ENCODE measurements around the gene GCN1. TPM values are rescaled to one million over a fixed set of nuclear protein-coding genes. Genes with fewer than 3 reads are reported as not detected.
A peak's percentile ranks its signal among the peaks of the same experiment; 100 is the strongest.

Gene GCN1
- polyA plus RNA-seq, 3 donors, result 5.0 to 22.1 (median 8.3) TPM

DNA sequence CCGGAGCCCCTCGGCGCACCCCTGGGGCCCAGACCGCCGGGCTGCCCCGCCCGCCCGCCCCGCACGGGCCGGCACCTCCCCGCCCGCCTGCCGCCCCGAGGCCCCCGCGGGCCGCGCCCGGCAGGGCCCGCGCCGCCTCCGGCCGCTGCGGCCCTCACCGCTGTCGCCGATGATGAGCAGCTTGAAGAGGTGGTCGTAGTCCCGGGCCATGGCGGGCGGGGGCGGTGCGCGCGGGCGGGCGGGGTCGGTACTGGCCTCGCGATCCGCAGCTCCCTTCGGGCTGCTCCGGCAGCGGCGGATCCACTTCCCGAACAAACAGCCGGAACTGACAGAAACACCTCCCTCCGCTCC is 78.1 kb downstream of the GCN1 start, which contains the start of gene RAB35:
Gene RAB35 (minus strand): TSS at position 313 of the 351 bp plus-strand sequence. CDS start 103 bp downstream, at position 210.
- peak within 1 kb of the TSS; percentile 80 for H3K9ac ChIP-seq (ENCODE audit: insufficient read depth, low read length, poor library complexity, severe bottlenecking)
- peak within 1 kb of the TSS; percentile 75 to 97 (median 91) for H3K4me3 ChIP-seq (replicated peaks in 1 of 3; ENCODE audit: low read depth in 2 of 3, low read length in 3 of 3)
- peaks cover 0 to 14% of the 10 kb centered on the region in 2 donors for H3K36me3 ChIP-seq (replicated peaks in 1 of 2; ENCODE audit: control insufficient read depth in 1 of 2, insufficient read depth in 2 of 2, low read length in 2 of 2)
- Mint-ChIP-seq H3K27ac (peak within 1 kb of the TSS; percentile 85 to 97 (median 94)), H3K27me3 (ENCODE audit: low read depth in 3 of 3) (no peaks in the 10 kb centered on the region), H3K4me3 (peak within 1 kb of the TSS; percentile 96 to 99), H3K4me1 (peaks cover 79% of the 10 kb centered on the region), H3K36me3 (peaks cover 19 to 41% of the 10 kb centered on the region in 2 donors), H3K9me3 (peaks cover 0 to 5% (median 0%) of the 10 kb centered on the region in 7 donors)
- peaks cover 62% of the 10 kb centered on the region for H3K79me2 ChIP-seq (ENCODE audit: insufficient read depth, low read length)
- intact Hi-C loops (cut with micrococcal nuclease), result loop anchor here in 1 of 2 donors (5.0 kb wide), 1 partner anchor 86 kb away; the partner anchor contains the start of gene RPLP0
- peak within 1 kb of the TSS; percentile 88 for H2AFZ ChIP-seq (ENCODE audit: insufficient read depth, low read depth, low read length, poor library complexity, severe bottlenecking)
- peaks cover 69% of the 10 kb centered on the region for H4K20me1 ChIP-seq (ENCODE audit: insufficient read depth, low read length)
- H3K27me3 ChIP-seq (ENCODE audit: control insufficient read depth in 2 of 2, insufficient read depth in 2 of 2, low read length in 2 of 2), result no peaks in the 10 kb centered on the region
- H3K4me2 ChIP-seq (replicated peaks; ENCODE audit: extremely low read depth, low read length, poor library complexity, severe bottlenecking), result peak within 1 kb of the TSS; percentile 89
- TF ChIP-seq CTCF (IDR thresholded peaks at IDR 0.05), result no peak
- 0% methylated on average over 48 of the region's 50 CpGs for WGBS (ENCODE audit: insufficient coverage)
- no peak for DNase-seq
- peaks cover 55 to 72% of the 10 kb centered on the region in 2 donors for H3K4me1 ChIP-seq (ENCODE audit: control insufficient read depth in 1 of 2, insufficient read depth in 2 of 2, low read length in 2 of 2)
- peaks cover 0 to 3% of the 10 kb centered on the region in 2 donors for H3K9me3 ChIP-seq (replicated peaks in 1 of 2; ENCODE audit: control insufficient read depth in 1 of 2, insufficient read depth in 1 of 2, low read length in 2 of 2)
- peak within 1 kb of the TSS; percentile 88 to 91 for H3K27ac ChIP-seq (ENCODE audit: low read depth in 1 of 2, low read length in 2 of 2)

DNA sequence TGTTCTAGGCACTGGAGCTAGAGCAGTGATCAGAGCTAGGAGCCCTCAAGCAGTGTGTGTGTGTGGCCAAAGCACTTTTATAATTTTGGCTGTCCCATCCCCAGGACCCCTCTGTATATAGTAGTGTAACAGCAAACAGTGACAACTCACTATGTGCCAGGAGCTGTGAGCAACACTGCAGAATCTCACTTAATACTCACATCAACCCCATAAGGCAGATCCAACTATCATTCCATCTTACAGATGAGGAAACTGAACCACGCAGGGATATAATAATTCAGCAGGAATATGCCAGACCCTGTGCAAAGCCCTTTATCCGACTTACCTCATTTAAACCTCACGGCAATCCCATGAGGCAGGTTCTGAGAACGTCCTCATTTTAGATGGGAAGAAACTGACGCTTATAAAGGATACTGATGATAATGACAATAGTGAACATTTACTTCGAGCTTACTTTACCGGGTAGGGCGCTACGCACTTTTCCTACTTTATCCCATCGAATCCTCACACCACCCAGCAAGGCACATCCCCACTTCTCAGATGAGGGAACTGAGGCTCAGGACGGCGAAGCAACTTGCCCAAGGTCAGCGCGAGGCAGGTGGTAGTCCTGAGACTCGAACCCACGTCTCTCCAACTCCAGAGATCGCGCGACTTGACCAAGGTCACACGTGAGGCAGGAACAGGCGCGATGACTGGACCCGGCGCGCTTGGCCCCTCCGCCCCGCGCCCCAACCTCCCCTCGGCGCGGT is 78.6 kb downstream of the GCN1 start:
- Mint-ChIP-seq H3K27ac (peak overlapping the region; percentile 85 to 97 (median 91)), H3K4me1 (peaks cover 79% of the 10 kb centered on the region), H3K27me3 (ENCODE audit: low read depth in 3 of 3) (no peaks in the 10 kb centered on the region), H3K9me3 (peaks cover 0 to 5% (median 0%) of the 10 kb centered on the region in 7 donors), H3K36me3 (peaks cover 19 to 41% of the 10 kb centered on the region in 2 donors), H3K4me3 (peak overlapping the region; percentile 96 to 99)
- H3K4me3 ChIP-seq (replicated peaks in 1 of 3; ENCODE audit: low read depth in 2 of 3, low read length in 3 of 3), result peak overlapping the region; percentile 61 to 97 (median 91)
- H2AFZ ChIP-seq (ENCODE audit: insufficient read depth, low read depth, low read length, poor library complexity, severe bottlenecking), result no peak overlapping the region
- DNase-seq, result peak in 2 of 3 donors; percentile 18 to 47
- WGBS (ENCODE audit: insufficient coverage), result 4% methylated on average over 17 of the region's 31 CpGs
- H3K27me3 ChIP-seq (ENCODE audit: control insufficient read depth in 2 of 2, insufficient read depth in 2 of 2, low read length in 2 of 2), result no peaks in the 10 kb centered on the region
- TF ChIP-seq CTCF (IDR thresholded peaks at IDR 0.05), result no peak
- intact Hi-C loops (cut with micrococcal nuclease), result loop anchor here in 1 of 2 donors (5.0 kb wide), 1 partner anchor 86 kb away; the partner anchor contains the start of gene RPLP0
- peak overlapping the region; percentile 89 for H3K4me2 ChIP-seq (replicated peaks; ENCODE audit: extremely low read depth, low read length, poor library complexity, severe bottlenecking)
- H3K4me1 ChIP-seq (ENCODE audit: control insufficient read depth in 1 of 2, insufficient read depth in 2 of 2, low read length in 2 of 2), result peaks cover 61 to 77% of the 10 kb centered on the region in 2 donors
- H3K9ac ChIP-seq (ENCODE audit: insufficient read depth, low read length, poor library complexity, severe bottlenecking), result peak overlapping the region; percentile 80
- H3K9me3 ChIP-seq (replicated peaks in 1 of 2; ENCODE audit: control insufficient read depth in 1 of 2, insufficient read depth in 1 of 2, low read length in 2 of 2), result peaks cover 0 to 3% of the 10 kb centered on the region in 2 donors
- H3K79me2 ChIP-seq (ENCODE audit: insufficient read depth, low read length), result peaks cover 62% of the 10 kb centered on the region
- peaks cover 71% of the 10 kb centered on the region for H4K20me1 ChIP-seq (ENCODE audit: insufficient read depth, low read length)
- peaks cover 0 to 14% of the 10 kb centered on the region in 2 donors for H3K36me3 ChIP-seq (replicated peaks in 1 of 2; ENCODE audit: control insufficient read depth in 1 of 2, insufficient read depth in 2 of 2, low read length in 2 of 2)
- peak overlapping the region in 1 of 2 donors; percentile 91 for H3K27ac ChIP-seq (ENCODE audit: low read depth in 1 of 2, low read length in 2 of 2)
